SK-N-SH (cell line): ENCODE data around the gene GRB2. TPM values are rescaled to one million over a fixed set of nuclear protein-coding genes. Genes with fewer than 3 reads are reported as not detected.

Experiments
- CTCF ChIA-PET: fragments of 300-600, 350-600 bp; formaldehyde crosslinking; extraction: SDS; loops from one replicate; lab custom pipeline; 2021; lab: Yijun Ruan, JAX
- POLR2A ChIA-PET: fragments of 350-600 bp; sonication (Branson Sonifier 250); formaldehyde crosslinking; extraction: SDS; loops from one replicate; lab custom pipeline; 2020; ENCODE audit warnings: antibody characterized with exemption, inconsistent platforms; lab: Yijun Ruan, JAX
- DNase-seq: peaks from one replicate; pipeline ENCODE4 v3.0.0; 2012
- H2AFZ ChIP-seq: fragments of 200-600 bp; sonication (generic); 2 replicates; pipeline ENCODE4 v1.8.1; 2016; ENCODE audit warnings: antibody characterized with exemption, mild to moderate bottlenecking, low read depth
- H3F3A ChIP-seq: fragments of 200-600 bp; sonication (generic); replicated peaks from 2 replicates; pipeline ENCODE3; 2016; ENCODE audit warnings: antibody characterized with exemption, mild to moderate bottlenecking; ENCODE audit not compliant: insufficient read depth
- H3K27ac ChIP-seq, 2 experiments: fragments of 200-500 bp in 1 of 2; fragments of 200-600 bp in 1 of 2; sonication (Bioruptor generic) in 1 of 2; sonication (generic), shearing (Covaris generic) in 1 of 2; 2 replicates each; pipeline versions ENCODE4 v1.5.1 to v1.6.1; 2014 to 2016; ENCODE audit warnings: low read depth in 2 of 2, inconsistent platforms in 1 of 2, low read length in 1 of 2, mild to moderate bottlenecking in 1 of 2, mixed read lengths in 1 of 2
- H3K27me3 ChIP-seq: fragments of 200-600 bp; sonication (generic), shearing (Covaris generic); 2 replicates; pipeline ENCODE4 v1.6.1; 2016; ENCODE audit warnings: mixed run types; ENCODE audit not compliant: insufficient read depth
- H3K36me3 ChIP-seq, 2 experiments: fragments of 200-500 bp in 1 of 2; fragments of 200-600 bp in 1 of 2; sonication (Bioruptor generic) in 1 of 2; sonication (generic) in 1 of 2; replicated peaks in 1 of 2; 2 replicates each; pipeline versions ENCODE3 to v1.5.1; 2014 to 2016; ENCODE audit warnings: low read length in 1 of 2, mild to moderate bottlenecking in 1 of 2; ENCODE audit not compliant: insufficient read depth in 2 of 2, control insufficient read depth in 1 of 2
- H3K4me1 ChIP-seq, 2 experiments: fragments of 200-500 bp in 1 of 2; fragments of 200-600 bp in 1 of 2; sonication (Bioruptor generic) in 1 of 2; sonication (generic), shearing (Covaris generic) in 1 of 2; 2 replicates each; pipeline versions ENCODE4 v1.5.1 to v1.6.1; 2014 to 2016; ENCODE audit warnings: low read depth in 1 of 2, low read length in 1 of 2, mixed run types in 1 of 2; ENCODE audit not compliant: insufficient read depth in 2 of 2, control insufficient read depth in 1 of 2
- H3K4me2 ChIP-seq: fragments of 200-600 bp; sonication (generic), shearing (Covaris generic); 2 replicates; pipeline ENCODE4 v1.6.1; 2017; ENCODE audit warnings: mixed run types
- H3K4me3 ChIP-seq, 2 experiments: fragments of 200-500 bp in 1 of 2; fragments of 200-600 bp in 1 of 2; sonication (Bioruptor generic) in 1 of 2; sonication (generic), shearing (Covaris generic) in 1 of 2; 2 replicates each; pipeline versions ENCODE4 v1.5.1 to v1.8.1; 2014 to 2016; ENCODE audit warnings: low read depth in 2 of 2, inconsistent platforms in 1 of 2, low read length in 1 of 2, mild to moderate bottlenecking in 1 of 2, mixed read lengths in 1 of 2, moderate library complexity in 1 of 2
- H3K79me2 ChIP-seq: fragments of 200-600 bp; sonication (generic); 2 replicates; pipeline ENCODE4 v1.8.1; 2017; ENCODE audit warnings: mild to moderate bottlenecking; ENCODE audit not compliant: insufficient read depth
- H3K9ac ChIP-seq: fragments of 200-600 bp; sonication (generic); 2 replicates; pipeline ENCODE4 v1.6.1; 2017; ENCODE audit warnings: mixed run types
- H3K9me2 ChIP-seq: fragments of 200-600 bp; sonication (generic); 2 replicates; pipeline ENCODE4 v1.6.1; 2017; ENCODE audit warnings: mixed run types
- H3K9me3 ChIP-seq: fragments of 200-600 bp; sonication (generic); 2 replicates; pipeline ENCODE4 v1.6.1; 2017; ENCODE audit warnings: mixed run types, mild to moderate bottlenecking, moderate library complexity
- H4K20me1 ChIP-seq: fragments of 200-600 bp; sonication (generic); 2 replicates; pipeline ENCODE4 v1.6.1; 2017; ENCODE audit warnings: mild to moderate bottlenecking, mixed run types; ENCODE audit not compliant: insufficient read depth
- ELF1 ChIP-seq: IDR thresholded peaks from 2 replicates; pipeline ENCODE4 v1.4.0; 2012
- EZH2phosphoT487 ChIP-seq: fragments of 200-600 bp; sonication (generic); IDR thresholded peaks from 2 replicates; pipeline ENCODE4 v1.6.1; 2017; ENCODE audit warnings: low read depth, mixed run types, mild to moderate bottlenecking, antibody characterized with exemption, moderate library complexity, borderline replicate concordance
- FOSL2 ChIP-seq: IDR thresholded peaks from 2 replicates; pipeline ENCODE4 v1.4.0; 2012; ENCODE audit warnings: low read depth, mild to moderate bottlenecking, moderate library complexity, borderline replicate concordance
- GATA2 ChIP-seq: sonication (generic); formaldehyde crosslinking; IDR thresholded peaks from 2 replicates; pipeline ENCODE4 v1.5.0; 2020; ENCODE audit warnings: mild to moderate bottlenecking, missing genetic modification reagents
- IRF3 ChIP-seq: fragments of 150-350 bp; IDR thresholded peaks from 2 replicates; pipeline ENCODE4 v1.6.1; 2016; ENCODE audit warnings: mild to moderate bottlenecking, low read depth, low read length
- MAX ChIP-seq: IDR thresholded peaks from 2 replicates; pipeline ENCODE4 v1.4.0; 2012; ENCODE audit warnings: low read depth
- MEF2A ChIP-seq: IDR thresholded peaks from 2 replicates; pipeline ENCODE4 v1.4.0; 2012; ENCODE audit warnings: low read depth, borderline replicate concordance
- MXI1 ChIP-seq: IDR thresholded peaks from 2 replicates; pipeline ENCODE4 v1.6.1; 2012; ENCODE audit warnings: mild to moderate bottlenecking, low read depth, low read length, improper control_type of control experiment
- NFIC ChIP-seq: IDR thresholded peaks from 2 replicates; pipeline ENCODE4 v1.4.0; 2012; ENCODE audit warnings: borderline replicate concordance
- NRF1 ChIP-seq: IDR thresholded peaks from 2 replicates; pipeline ENCODE4 v1.6.1; 2012; ENCODE audit warnings: low read depth, mild to moderate bottlenecking, low read length
- REST ChIP-seq: IDR thresholded peaks from 2 replicates; pipeline ENCODE4 v1.6.1; 2012; ENCODE audit warnings: mild to moderate bottlenecking, low read depth, low read length, moderate library complexity
- RFX5 ChIP-seq: IDR thresholded peaks from 2 replicates; pipeline ENCODE4 v1.6.1; 2012; ENCODE audit warnings: mild to moderate bottlenecking, improper control_type of control experiment, low read length
- RXRA ChIP-seq: IDR thresholded peaks from 2 replicates; pipeline ENCODE4 v1.4.0; 2012; ENCODE audit warnings: low read depth, mild to moderate bottlenecking, borderline replicate concordance
- SIN3A ChIP-seq: IDR thresholded peaks from 2 replicates; pipeline ENCODE4 v1.6.1; 2012; ENCODE audit warnings: low read depth, mild to moderate bottlenecking, low read length, moderate library complexity, borderline replicate concordance
- SMC3 ChIP-seq: IDR thresholded peaks from 2 replicates; pipeline ENCODE4 v1.6.1; 2012; ENCODE audit warnings: low read depth, low read length, improper control_type of control experiment
- TAF1 ChIP-seq: IDR thresholded peaks from 2 replicates; pipeline ENCODE4 v1.6.1; 2012; ENCODE audit warnings: low read depth, mild to moderate bottlenecking, low read length, moderate library complexity, borderline replicate concordance
- TEAD4 ChIP-seq: IDR thresholded peaks from 2 replicates; pipeline ENCODE4 v1.4.0; 2012; ENCODE audit warnings: mild to moderate bottlenecking, borderline replicate concordance; ENCODE audit not compliant: insufficient read depth
- USF2 ChIP-seq: fragments of 150-350 bp; IDR thresholded peaks from 2 replicates; pipeline ENCODE4 v1.6.1; 2017; ENCODE audit warnings: antibody characterized with exemption, low read length, low read depth, borderline replicate concordance
- YY1 ChIP-seq: IDR thresholded peaks from 2 replicates; pipeline ENCODE4 v1.4.0; 2012; ENCODE audit warnings: low read depth, mild to moderate bottlenecking
- ZBTB33 ChIP-seq: IDR thresholded peaks from 2 replicates; pipeline ENCODE4 v1.4.0; 2012; ENCODE audit warnings: low read depth, borderline replicate concordance
- whole genome bisulfite sequencing: methylation state at CpG from one replicate; pipeline ENCODE4 v1.1.6; 2017; ENCODE audit warnings: low lambda C conversion rate; 5-methylcytosine and 5-hydroxymethylcytosine counted together
- polyA plus RNA-seq, 3 experiments: library from polyadenylated mRNA; depleted of rRNA; stranded (reverse); fragments of >200 nt; gene quantifications; 2 replicates each; pipeline ENCODE4 v1.2.3, GENCODE V29; 2012

Gene GRB2
- polyA plus RNA-seq, 1 of the 3 experiments (the other 2 are of a cell fraction) = 89.6 TPM

GRCh38 chr17:75295201-75296158 lies 110.0 kb downstream of the GRB2 start:
- no peak overlapping the region for H3K4me3 ChIP-seq
- no peaks in the 10 kb centered on the region for H3K27me3 ChIP-seq
- H3K79me2 ChIP-seq = no peaks in the 10 kb centered on the region
- no peaks in the 10 kb centered on the region for H4K20me1 ChIP-seq
- H3K9me2 ChIP-seq = no peaks in the 10 kb centered on the region
- no peak for TF ChIP-seq FOSL2
- TF ChIP-seq YY1 = no peak
- no peak for TF ChIP-seq IRF3
- TF ChIP-seq TEAD4 = no peak
- no peak for TF ChIP-seq NFIC
- no peak for TF ChIP-seq SIN3A
- no peak for TF ChIP-seq EZH2phosphoT487
- no peak for TF ChIP-seq ZBTB33
- TF ChIP-seq TAF1 = no peak
- TF ChIP-seq RXRA = no peak
- no peak for TF ChIP-seq NRF1
- TF ChIP-seq RFX5 = no peak
- no peak for TF ChIP-seq MXI1
- no peak for TF ChIP-seq MEF2A
- TF ChIP-seq ELF1 = no peak
- no peak for TF ChIP-seq MAX
- no peak for TF ChIP-seq SMC3
- no peak for TF ChIP-seq GATA2
- TF ChIP-seq REST = no peak
- TF ChIP-seq USF2 = no peak
- DNase-seq = no peak
- H3K9ac ChIP-seq = no peak overlapping the region
- ChIA-PET POLR2A (no interaction called here), CTCF (interaction anchor here (0.9 kb wide), 1 partner anchor 117 kb away, joined by 3 read pairs; no protein-coding TSS in a partner anchor)
- H3F3A ChIP-seq = peaks cover 15% of the 10 kb centered on the region
- H2AFZ ChIP-seq = no peak overlapping the region
- H3K4me1 ChIP-seq = no peaks in the 10 kb centered on the region
- no peak overlapping the region for H3K27ac ChIP-seq
- 94% methylated on average over 8 of the region's 8 CpGs for WGBS
- no peak overlapping the region for H3K4me2 ChIP-seq
- no peaks in the 10 kb centered on the region for H3K9me3 ChIP-seq
- H3K36me3 ChIP-seq = no peaks in the 10 kb centered on the region
